HepG2 (cell line): Measurements from ENCODE around the gene MGA. TPM values are rescaled to one million over a fixed set of nuclear protein-coding genes. Genes with fewer than 3 reads are reported as not detected.

Experiments used
- ATF7 ChIP-seq, 2 experiments: fragments of 450-650 bp in 1 of 2; sonication (generic) in 1 of 2; formaldehyde crosslinking in 1 of 2; IDR thresholded peaks; 2 replicates each; pipeline versions ENCODE4 v1.4.0 to v1.6.1; 2016 to 2020; ENCODE audit warnings: antibody characterized with exemption in 1 of 2, mild to moderate bottlenecking in 1 of 2, missing genetic modification reagents in 1 of 2
- MTF2 ChIP-seq: sonication (generic); formaldehyde crosslinking; IDR thresholded peaks from 2 replicates; pipeline ENCODE4 v1.5.0; 2020; ENCODE audit warnings: missing genetic modification reagents, borderline replicate concordance
- NFE2 ChIP-seq: sonication (generic); formaldehyde crosslinking; IDR thresholded peaks from 2 replicates; pipeline ENCODE4 v1.4.0; 2020; ENCODE audit warnings: missing genetic modification reagents
- RAD51 ChIP-seq: fragments of 450-650 bp; IDR thresholded peaks from 2 replicates; pipeline ENCODE4 v1.6.1; 2016; ENCODE audit warnings: borderline replicate concordance
- REL ChIP-seq: sonication (generic); formaldehyde crosslinking; conservative IDR thresholded peaks from 2 replicates; pipeline ENCODE4 v1.8.0; 2022; ENCODE audit warnings: mild to moderate bottlenecking, missing genetic modification reagents, moderate library complexity
- SOX5 ChIP-seq: IDR thresholded peaks from 2 replicates; pipeline ENCODE4 v1.6.1; 2016; ENCODE audit warnings: borderline replicate concordance
- TRAFD1 ChIP-seq: sonication (generic); formaldehyde crosslinking; IDR thresholded peaks from 2 replicates; pipeline ENCODE4 v1.5.1; 2020; ENCODE audit warnings: missing genetic modification reagents, mild to moderate bottlenecking, borderline replicate concordance
- ZBTB20 ChIP-seq: sonication (generic); formaldehyde crosslinking; IDR thresholded peaks from 2 replicates; pipeline ENCODE4 v1.8.1; 2023; ENCODE audit warnings: missing genetic modification reagents, low read depth, mild to moderate bottlenecking, borderline replicate concordance
- ZKSCAN1 ChIP-seq: fragments of 150-350 bp; IDR thresholded peaks from 2 replicates; pipeline ENCODE4 v1.6.1; 2014; ENCODE audit warnings: low read length
- ZNF318 ChIP-seq: sonication (generic); formaldehyde crosslinking; IDR thresholded peaks from 2 replicates; pipeline ENCODE4 v1.4.0; 2020; ENCODE audit warnings: mild to moderate bottlenecking, missing genetic modification reagents
- ZNF589 ChIP-seq: sonication (generic); formaldehyde crosslinking; conservative IDR thresholded peaks from 2 replicates; pipeline ENCODE4 v1.8.0; 2022; ENCODE audit warnings: mild to moderate bottlenecking, moderate library complexity, missing genetic modification reagents
- ZNF652 ChIP-seq: IDR thresholded peaks from 2 replicates; pipeline ENCODE4 v1.6.1; 2016; ENCODE audit warnings: low read depth, borderline replicate concordance
- polyA plus RNA-seq, 8 experiments: library from polyadenylated mRNA; depleted of rRNA in 3 of 8; stranded (reverse) in 7 of 8; unstranded in 1 of 8; fragments of >200 nt; fragmentation: Illumina TruSeq in 4 of 8; extraction: Trizol in 4 of 8; gene quantifications; 2 replicates each; pipeline versions ENCODE4 v1.2.1 to v1.2.3, GENCODE V29; 2011 to 2016; ENCODE audit warnings: low read depth in 4 of 8, missing spikeins in 1 of 8, mixed read lengths in 1 of 8; ENCODE audit not compliant: insufficient read depth in 1 of 8
- total RNA-seq, 5 experiments: library from RNA; depleted of rRNA; stranded (reverse); fragments of >200 nt; fragmentation: Illumina TruSeq; extraction: Trizol; gene quantifications; 2 replicates each; pipeline ENCODE4 v1.2.3, GENCODE V29; 2016; ENCODE audit warnings: low read depth in 1 of 5
- TF ChIP-seq, protein P1 (sequence below): sonication (generic); formaldehyde crosslinking; IDR thresholded peaks from 2 replicates; pipeline ENCODE4 v1.5.0; 2020; ENCODE audit warnings: mild to moderate bottlenecking, missing genetic modification reagents

Gene MGA
- total and polyA plus RNA-seq, 2 of the 13 experiments (the other 11 are each of a cell fraction or from before 2014, with no cell fraction given), result 5.3 to 59.0 TPM

DNA sequence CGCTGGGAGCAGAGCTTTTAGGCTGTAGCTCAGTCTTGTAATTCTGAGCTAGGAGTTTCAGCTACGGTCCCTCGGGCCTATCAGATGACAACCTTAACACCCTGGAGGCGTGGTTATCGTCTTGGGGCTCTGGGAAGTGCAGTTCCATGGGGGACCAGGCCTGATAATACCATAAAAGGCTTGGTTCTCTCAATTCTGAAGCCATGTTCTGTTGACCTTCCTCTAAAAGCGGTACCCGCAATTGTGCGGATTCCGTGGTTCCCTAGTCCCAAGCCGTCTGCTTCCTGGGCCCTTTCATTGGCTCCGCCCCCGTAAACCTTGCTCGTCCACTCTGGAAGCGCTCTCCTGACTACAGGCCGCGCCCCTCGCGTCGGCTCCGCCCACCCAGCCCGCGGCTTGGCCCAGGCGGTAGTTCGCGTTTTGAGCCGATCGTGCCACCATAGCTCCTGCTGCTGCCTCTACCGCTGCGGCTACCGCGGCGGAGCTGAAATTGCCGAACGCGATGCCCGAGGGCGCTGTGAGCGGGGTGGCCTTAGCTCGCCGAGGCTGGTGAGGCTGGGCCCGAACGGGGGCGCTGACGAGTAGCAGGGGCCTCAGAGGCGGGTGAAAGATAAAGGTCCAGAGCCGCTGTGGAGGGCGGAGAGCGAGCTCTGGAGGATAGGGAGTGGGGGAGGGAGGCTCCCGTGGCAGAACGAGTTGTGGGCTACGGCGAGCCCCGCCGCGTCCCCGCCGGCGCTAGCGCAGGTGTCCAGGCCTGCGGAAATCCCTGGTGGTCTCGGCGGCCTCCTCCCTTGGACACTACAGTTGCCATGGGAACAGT, 114.1 kb downstream of the MGA start, which contains the start of gene MAPKBP1 (continued):
- TF ChIP-seq TRAFD1 (CRISPR knock-in tag) (0 out of 2 replicates have a peak, but pooled peaks have one; percentile 65), MTF2 (CRISPR knock-in tag) (no peak; the same call in 1 of the 2 replicates), ZNF652 (CRISPR knock-in tag) (peak; percentile 49; the same call in 1 of the 2 replicates), RAD51 (no peak), ATF7 (IDR thresholded peaks at IDR 0.05) (no peak), ATF7 (CRISPR knock-in tag; IDR thresholded peaks at IDR 0.05) (peak; percentile 73; the same call in 1 of the 2 replicates), ZBTB20 (peak; percentile 91; the same call in 1 of the 2 replicates), ZNF318 (CRISPR knock-in tag) (peak; percentile 11; the same call in 1 of the 2 replicates), REL (CRISPR knock-in tag) (peak; percentile 53; the same call in 1 of the 2 replicates), SOX5 (peak; percentile 63; the same call in 1 of the 2 replicates), ZKSCAN1 (no peak), NFE2 (no peak), ZNF589 (CRISPR knock-in tag) (0 out of 2 replicates have a peak, but pooled peaks have one; percentile 56)
- TF ChIP-seq, protein P1, sequence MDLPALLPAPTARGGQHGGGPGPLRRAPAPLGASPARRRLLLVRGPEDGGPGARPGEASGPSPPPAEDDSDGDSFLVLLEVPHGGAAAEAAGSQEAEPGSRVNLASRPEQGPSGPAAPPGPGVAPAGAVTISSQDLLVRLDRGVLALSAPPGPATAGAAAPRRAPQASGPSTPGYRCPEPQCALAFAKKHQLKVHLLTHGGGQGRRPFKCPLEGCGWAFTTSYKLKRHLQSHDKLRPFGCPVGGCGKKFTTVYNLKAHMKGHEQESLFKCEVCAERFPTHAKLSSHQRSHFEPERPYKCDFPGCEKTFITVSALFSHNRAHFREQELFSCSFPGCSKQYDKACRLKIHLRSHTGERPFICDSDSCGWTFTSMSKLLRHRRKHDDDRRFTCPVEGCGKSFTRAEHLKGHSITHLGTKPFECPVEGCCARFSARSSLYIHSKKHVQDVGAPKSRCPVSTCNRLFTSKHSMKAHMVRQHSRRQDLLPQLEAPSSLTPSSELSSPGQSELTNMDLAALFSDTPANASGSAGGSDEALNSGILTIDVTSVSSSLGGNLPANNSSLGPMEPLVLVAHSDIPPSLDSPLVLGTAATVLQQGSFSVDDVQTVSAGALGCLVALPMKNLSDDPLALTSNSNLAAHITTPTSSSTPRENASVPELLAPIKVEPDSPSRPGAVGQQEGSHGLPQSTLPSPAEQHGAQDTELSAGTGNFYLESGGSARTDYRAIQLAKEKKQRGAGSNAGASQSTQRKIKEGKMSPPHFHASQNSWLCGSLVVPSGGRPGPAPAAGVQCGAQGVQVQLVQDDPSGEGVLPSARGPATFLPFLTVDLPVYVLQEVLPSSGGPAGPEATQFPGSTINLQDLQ, result peak; percentile 75; the same call in 1 of the 2 replicates
